Stimulated activated CD4-positive, alpha-beta T cell treated with anti-CD3 and anti-CD28 coated beads, Interleukin-12 subunit alpha, Interleukin-12 subunit beta, amount 100 ng/mL, for 4 hours (primary cell): Measurements from ENCODE around the gene ETV3.
A peak's percentile ranks its signal among the peaks of the same experiment; 100 is the strongest.

Source experiments
- DNase-seq: peaks from one replicate; pipeline ENCODE4 v3.0.0-alpha.2; 2020

Gene ETV3

DNA sequence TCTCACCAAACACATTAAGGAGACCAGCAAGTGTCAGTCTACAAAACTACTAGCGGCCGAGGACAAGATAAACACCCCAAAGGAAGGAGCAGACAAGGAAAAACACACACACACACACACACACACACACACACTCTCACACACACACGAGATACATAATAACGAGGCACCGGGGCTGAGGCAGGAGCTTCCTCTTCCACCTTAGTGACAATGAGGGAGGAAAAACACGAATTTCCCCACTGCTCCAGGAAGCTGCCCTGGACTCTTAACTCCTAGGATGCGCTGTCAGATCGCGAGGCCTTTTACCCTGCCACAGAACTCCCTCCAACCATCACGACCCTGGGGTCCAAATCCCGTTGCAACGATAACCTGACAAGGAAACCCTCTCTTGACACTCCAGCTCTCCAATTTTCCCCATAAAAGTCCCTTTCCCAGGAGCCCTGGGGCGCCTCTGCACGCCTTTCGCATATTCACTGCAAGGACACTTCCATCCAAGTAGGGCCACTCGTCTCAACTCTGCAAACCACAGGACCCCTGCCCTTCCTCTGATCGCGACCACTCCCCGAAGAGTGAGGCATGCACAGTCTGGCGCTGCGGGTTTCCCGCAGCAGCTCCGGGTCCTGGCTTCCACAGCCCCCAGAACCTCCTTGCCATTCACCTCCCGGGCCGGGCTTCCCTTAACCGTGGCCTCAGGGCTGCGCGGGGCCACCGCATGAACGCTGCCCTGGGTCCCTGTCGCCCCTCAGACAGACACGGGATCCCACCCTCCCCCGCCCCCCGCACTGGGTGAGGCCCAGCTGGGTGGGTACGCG is 581 bp downstream of the ETV3 start:
- DNase-seq: peak; percentile 8

- no peak for DNase-seq
Observed at GRCh38 chr1:157137046-157137407, 1.2 kb downstream of the ETV3 start.

GRCh38 chr1:157136133-157136532 is 2.1 kb downstream of the ETV3 start:
- no peak for DNase-seq

- DNase-seq: no peak
Observed at GRCh38 chr1:157135646-157136045, 2.5 kb downstream of the ETV3 start.

DNA sequence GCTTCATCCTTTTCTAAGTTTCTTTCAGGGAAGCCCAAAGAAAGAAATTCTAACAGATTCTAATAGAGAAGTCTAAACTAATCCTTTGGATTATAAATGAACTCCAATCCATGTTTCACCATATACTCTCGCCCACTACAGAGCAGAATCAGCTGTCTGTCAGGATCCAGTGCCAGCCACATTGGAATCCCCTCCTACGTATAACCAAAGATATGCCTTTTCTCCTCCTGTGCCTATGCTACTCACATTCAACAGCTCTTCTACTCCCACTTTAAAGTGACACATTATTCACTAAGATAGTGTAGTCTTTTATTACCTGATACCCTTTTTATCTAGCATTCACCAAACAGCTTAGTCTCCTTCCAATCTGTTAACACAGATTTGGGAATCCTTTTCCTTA is 3.1 kb downstream of the ETV3 start:
- DNase-seq: no peak

- no peak for DNase-seq
Observed at GRCh38 chr1:157134442-157134841, 3.8 kb downstream of the ETV3 start.

DNA sequence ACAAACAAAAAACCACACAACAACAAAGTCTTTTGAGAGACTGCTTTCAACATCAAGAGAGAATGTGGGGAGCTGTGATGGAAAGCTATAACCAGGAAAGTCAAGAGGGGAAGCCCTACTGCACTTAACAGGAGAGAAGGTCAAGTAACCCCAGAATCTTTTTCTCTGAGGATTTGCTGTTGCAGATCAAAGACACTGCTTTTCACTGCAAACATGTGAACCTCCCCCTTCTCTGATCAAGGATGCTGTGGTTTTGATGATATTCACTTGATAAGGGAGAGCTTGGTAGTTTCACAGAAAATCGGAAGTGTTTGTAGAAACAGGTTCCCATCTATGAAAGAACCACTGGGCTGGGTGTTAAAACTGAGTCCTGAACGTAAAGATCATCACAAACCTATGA is 4.8 kb downstream of the ETV3 start:
- no peak for DNase-seq

- no peak for DNase-seq
Observed at GRCh38 chr1:157132616-157133167, 5.5 kb downstream of the ETV3 start.

DNA sequence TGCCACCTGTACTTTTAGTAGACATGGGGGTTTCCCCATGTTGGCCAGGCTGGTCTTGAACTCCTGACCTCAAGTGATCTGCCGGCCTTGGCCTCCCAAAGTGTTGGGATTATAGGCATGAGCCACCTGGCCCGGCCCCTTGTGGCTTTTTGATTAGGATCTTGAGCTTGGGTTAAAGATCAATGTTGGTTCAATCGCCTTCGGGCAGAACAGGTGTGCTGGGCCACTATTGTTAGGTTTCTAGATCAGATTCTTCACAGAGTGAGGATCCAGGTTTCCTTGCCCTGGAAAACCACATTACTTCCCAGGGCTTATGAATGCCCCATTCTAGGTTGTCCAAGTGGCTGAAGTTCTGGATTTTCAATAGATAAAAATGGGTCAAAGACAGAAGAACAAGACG is 6.1 kb downstream of the ETV3 start:
- DNase-seq: no peak

DNA sequence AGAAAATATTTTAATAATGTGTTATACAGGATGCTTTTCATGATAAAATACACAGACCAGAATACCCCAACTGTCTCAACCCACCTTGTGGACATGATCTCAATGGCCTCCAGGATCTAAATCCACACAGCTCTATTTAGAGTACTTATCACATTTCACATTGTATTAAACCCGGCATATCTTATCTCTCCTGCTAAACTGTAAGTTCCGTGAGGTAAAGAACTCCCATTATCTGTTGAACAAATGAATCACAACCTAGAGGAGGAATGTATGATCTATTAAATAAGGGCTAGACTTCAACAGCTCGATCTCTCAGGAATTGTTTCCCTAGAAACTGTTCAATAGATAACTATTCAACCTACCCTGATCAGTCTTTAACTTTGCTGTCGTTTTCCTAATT is 6.9 kb downstream of the ETV3 start:
- no peak for DNase-seq

GRCh38 chr1:157124855-157125254 is 13.3 kb downstream of the ETV3 start:
- no peak for DNase-seq

GRCh38 chr1:157119448-157119847 is 18.7 kb downstream of the ETV3 start:
- DNase-seq: no peak

- no peak for DNase-seq
Observed at GRCh38 chr1:157119008-157119407, 19.2 kb downstream of the ETV3 start.

- DNase-seq: no peak
Observed at GRCh38 chr1:157117527-157118057, 20.6 kb downstream of the ETV3 start.

- no peak for DNase-seq
Observed at GRCh38 chr1:157116737-157117103, 21.5 kb downstream of the ETV3 start.

GRCh38 chr1:157115851-157116736 is 22.1 kb downstream of the ETV3 start:
- no peak for DNase-seq

GRCh38 chr1:157115429-157115838 is 22.8 kb downstream of the ETV3 start:
- no peak for DNase-seq

GRCh38 chr1:157114183-157115121 is 23.7 kb downstream of the ETV3 start:
- DNase-seq: no peak

GRCh38 chr1:157113631-157114030 is 24.6 kb downstream of the ETV3 start:
- no peak for DNase-seq

DNA sequence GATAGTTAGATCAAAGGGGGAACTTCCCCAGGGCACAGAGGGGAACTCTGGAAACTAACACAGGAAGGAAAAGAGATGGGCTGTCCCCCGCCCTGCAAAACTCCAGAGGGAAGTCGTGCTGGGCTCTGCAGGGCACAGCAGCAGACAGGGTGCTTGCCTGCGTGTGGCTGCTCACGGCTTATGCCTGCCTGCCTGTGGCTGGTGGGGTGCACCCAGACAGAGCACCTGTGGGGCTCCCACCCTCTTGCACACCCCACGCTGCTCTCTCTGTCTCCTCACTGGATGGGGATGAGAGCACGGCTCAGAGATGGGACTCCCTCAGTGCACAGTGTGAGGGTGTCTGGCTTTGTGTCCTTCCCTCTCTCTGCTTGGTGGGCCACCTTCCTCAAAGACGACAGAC is 25.1 kb downstream of the ETV3 start:
- DNase-seq: no peak

DNA sequence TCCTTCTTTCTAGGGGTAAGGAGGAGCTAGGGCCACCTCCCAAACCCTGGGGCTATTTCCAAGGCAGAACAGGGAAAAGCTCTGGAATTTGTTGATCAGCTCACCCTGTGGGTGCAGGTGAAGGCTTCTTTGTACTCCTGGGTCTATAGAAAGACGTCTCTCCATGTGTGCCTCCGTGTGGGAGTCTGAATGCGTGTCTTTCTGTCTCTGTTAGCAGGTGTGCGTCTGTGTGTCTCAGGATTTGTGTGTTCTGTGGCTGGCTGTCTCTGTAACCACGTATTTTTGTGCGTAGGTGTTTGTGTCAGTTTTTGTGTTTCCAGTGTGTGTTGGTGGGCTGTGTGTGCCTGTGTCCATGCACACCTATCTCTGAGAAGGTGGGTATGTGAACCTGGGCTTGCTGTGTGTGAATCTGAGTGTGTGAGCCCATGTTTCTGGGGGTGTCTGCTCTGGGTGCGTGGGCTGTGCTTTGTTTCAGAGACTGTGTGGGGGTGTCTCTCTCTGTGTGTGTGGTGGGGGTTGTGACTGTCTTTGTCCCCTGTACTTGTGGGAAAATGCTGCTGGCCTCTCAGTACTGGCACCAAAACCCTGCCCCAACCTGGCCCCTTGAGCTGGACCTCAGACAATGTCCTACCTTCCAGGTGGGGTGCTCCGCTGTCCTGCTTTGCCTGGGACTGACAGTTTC is 25.9 kb downstream of the ETV3 start:
- no peak for DNase-seq
